ENCODE results near the gene CCDC137. TPM values are rescaled to one million over a fixed set of nuclear protein-coding genes. Genes with fewer than 3 reads are reported as not detected.

Gene CCDC137
- total RNA-seq, 4 donors from 2014 or later = 13.9 to 27.2 (median 17.0) TPM

DNA sequence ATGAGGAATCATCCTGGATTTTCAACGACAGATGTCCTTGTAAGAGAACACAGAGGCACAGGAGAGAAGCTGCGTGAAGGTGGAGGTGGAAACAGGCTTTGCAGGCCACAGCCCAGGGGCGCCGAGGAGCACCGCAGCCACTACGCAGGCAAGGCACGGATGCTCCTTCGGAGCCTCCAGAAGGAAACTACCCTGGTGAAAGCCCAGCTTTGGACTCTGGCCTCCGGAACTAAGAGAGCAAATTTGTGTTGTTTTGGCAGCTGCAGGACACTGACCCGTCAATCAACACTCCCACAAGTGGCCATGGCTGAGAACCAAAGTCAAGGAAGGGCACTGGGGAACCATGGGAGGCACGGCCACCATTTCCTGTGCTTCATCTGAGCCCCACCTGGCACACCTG is 13.6 kb downstream of the CCDC137 start:
- TF ChIP-seq, protein P1, sequence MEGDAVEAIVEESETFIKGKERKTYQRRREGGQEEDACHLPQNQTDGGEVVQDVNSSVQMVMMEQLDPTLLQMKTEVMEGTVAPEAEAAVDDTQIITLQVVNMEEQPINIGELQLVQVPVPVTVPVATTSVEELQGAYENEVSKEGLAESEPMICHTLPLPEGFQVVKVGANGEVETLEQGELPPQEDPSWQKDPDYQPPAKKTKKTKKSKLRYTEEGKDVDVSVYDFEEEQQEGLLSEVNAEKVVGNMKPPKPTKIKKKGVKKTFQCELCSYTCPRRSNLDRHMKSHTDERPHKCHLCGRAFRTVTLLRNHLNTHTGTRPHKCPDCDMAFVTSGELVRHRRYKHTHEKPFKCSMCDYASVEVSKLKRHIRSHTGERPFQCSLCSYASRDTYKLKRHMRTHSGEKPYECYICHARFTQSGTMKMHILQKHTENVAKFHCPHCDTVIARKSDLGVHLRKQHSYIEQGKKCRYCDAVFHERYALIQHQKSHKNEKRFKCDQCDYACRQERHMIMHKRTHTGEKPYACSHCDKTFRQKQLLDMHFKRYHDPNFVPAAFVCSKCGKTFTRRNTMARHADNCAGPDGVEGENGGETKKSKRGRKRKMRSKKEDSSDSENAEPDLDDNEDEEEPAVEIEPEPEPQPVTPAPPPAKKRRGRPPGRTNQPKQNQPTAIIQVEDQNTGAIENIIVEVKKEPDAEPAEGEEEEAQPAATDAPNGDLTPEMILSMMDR (IDR thresholded peaks at IDR 0.05) = no peak
- no peak for TF ChIP-seq POLR2A (IDR thresholded peaks at IDR 0.05)
- peak in 1 of 3 donors; percentile 45 for DNase-seq
- no peaks in the 10 kb centered on the region for H3K27me3 ChIP-seq
- H3K9me3 ChIP-seq = no peaks in the 10 kb centered on the region
- peaks cover 0 to 7% (median 0%) of the 10 kb centered on the region in 3 donors for H3K36me3 ChIP-seq
- H3K4me3 ChIP-seq = no peak overlapping the region
- H3K27ac ChIP-seq = no peak overlapping the region
- H3K4me1 ChIP-seq = peaks cover 0 to 18% (median 13%) of the 10 kb centered on the region in 4 donors

DNA sequence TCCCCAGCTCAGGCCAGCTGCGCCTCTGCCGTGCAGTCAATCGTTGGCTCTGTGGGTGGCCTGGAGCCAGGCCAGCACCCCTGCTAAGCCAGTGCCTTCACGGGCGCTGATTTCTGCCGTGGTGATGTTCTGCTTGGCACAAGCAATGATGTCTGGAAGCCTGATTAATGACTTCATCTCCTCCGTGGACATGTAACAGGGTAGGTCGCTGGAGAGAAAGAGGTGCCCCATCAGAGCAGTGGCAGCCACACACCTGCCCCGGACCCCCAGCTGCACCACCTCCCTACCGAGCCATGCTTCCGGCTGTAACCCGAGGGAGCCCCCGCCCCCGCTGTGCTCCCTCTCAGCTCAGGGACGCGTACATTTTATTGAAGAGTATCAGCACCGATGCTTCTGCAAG is 15.1 kb downstream of the CCDC137 start:
- Histone ChIP-seq H3K4me1 (peaks cover 0 to 26% (median 20%) of the 10 kb centered on the region in 4 donors), H3K27ac (no peak overlapping the region)

DNA sequence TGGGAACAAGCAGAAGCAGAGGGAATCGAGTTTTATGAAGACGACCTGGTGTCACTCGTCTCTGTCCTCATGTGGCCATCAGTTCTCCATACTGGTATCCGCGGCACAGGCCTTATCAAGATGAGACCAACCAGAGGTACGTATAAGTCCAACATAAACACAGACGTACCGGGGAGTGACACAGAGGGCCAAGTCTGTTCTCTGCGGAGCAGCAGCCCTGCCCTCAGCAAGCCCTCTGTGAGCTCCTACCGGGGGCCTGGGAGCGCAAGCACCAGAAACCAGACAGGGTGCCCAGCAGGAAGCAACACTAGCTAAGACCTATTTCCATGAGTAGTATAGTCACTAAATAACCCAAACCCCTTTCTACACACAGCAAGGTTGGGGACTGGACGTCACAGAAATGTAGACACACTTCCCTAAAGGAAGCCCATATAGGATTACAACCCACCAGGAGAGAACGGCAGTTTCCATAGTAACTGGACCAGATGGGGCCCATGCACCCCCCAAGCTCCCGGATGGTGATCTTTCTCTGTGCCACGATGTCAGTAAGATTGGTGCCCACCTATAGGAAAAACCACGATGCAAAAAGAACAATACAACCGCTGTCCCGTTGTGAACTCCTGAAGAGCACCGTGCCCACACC is 16.1 kb downstream of the CCDC137 start:
- Histone ChIP-seq H3K27me3 (no peaks in the 10 kb centered on the region), H3K9me3 (no peaks in the 10 kb centered on the region), H3K4me1 (peaks cover 0 to 26% (median 20%) of the 10 kb centered on the region in 4 donors), H3K36me3 (peaks cover 0 to 28% (median 0%) of the 10 kb centered on the region in 3 donors), H3K27ac (peak overlapping the region; percentile 80 to 89 (median 88)), H3K4me3 (peak overlapping the region; percentile 90 to 99 (median 97))
- DNase-seq = peak in 1 of 3 donors; percentile 37
- TF ChIP-seq, protein P1 (IDR thresholded peaks at IDR 0.05) = no peak
- TF ChIP-seq POLR2A (IDR thresholded peaks at IDR 0.05) = no peak

More for the DNA sequence above, 15.1 kb downstream of the CCDC137 start:
- DNase-seq = peak in 1 of 3 donors; percentile 44
- Histone ChIP-seq H3K9me3 (no peaks in the 10 kb centered on the region), H3K36me3 (peaks cover 0 to 18% (median 0%) of the 10 kb centered on the region in 3 donors), H3K4me3 (no peak overlapping the region), H3K27me3 (no peaks in the 10 kb centered on the region)
- TF ChIP-seq, protein P1 (IDR thresholded peaks at IDR 0.05) = no peak
- TF ChIP-seq POLR2A (IDR thresholded peaks at IDR 0.05) = no peak

DNA sequence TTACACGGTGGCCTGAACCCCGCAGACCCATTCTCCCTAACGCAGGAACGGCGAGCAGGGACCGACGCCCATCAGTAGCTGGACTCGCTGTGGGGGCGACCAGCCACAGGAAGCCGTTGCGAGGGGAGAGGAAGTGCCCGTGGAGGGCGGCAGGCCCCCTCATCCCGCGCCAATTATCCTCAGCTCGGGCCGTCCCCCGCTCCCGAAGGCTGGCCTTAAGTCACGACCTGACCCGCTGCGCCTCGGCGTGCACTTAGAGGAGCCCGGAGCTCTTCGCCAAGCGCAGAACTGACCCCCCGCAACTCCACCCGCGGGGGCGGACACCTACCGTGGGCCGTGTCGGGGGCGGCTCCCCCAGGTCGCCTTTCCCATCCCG is 16.7 kb downstream of the CCDC137 start:
- H3K4me3 ChIP-seq = peak overlapping the region; percentile 90 to 99 (median 97)
- H3K27ac ChIP-seq = peak overlapping the region; percentile 80 to 89 (median 88)
- no peak for TF ChIP-seq POLR2A (IDR thresholded peaks at IDR 0.05)
- TF ChIP-seq, protein P1 (IDR thresholded peaks at IDR 0.05) = no peak
- H3K36me3 ChIP-seq = peaks cover 0 to 33% (median 0%) of the 10 kb centered on the region in 3 donors
- H3K4me1 ChIP-seq = peaks cover 0 to 26% (median 20%) of the 10 kb centered on the region in 4 donors
- no peaks in the 10 kb centered on the region for H3K9me3 ChIP-seq
- DNase-seq = no peak
- H3K27me3 ChIP-seq = no peaks in the 10 kb centered on the region

DNA sequence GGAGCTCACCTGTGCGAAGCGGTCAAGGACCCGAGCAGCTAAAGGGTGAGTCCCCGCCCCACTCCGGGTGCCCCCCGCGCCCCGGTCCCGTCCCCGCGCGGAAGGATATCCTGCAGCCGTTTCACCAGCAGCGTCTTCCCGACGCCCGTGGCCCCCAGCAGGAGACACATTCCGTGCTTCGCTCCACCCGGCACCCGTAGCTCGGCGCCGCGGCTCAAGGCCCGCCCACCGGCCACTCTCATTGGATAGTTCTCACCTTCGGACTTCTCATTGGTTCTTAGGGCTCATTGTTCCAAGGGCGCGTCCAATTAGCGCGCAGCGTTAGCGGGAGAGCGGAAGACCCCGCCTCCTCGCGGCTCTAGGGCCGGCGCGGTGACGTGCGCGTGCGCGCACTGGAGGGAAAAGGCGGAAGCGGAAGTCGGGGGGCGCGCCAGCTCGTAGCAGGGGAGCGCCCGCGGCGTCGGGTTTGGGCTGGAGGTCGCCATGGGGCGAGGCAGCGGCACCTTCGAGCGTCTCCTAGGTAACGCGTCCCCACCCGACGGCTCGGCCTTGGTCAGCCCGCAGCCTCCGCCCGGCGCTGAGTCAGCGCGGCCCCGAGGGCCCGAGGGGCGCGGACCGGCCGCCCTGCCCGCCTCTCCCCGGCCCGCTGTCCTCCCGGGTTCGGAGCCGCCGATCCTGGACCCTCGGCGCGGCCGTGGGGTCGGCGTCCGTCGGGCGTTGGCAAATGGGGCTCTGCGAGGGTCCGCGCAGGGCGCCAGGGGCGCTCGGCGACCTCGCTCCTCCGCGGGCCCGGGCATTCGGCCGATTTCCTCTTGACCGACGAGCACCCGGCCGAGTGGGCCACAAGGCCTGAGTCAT is 17.3 kb downstream of the CCDC137 start, which contains the start of the genes ARL16 and HGS:
Gene ARL16 (minus strand): TSS at position 214 of the 858 bp plus-strand sequence. CDS start 44 bp downstream, at position 170.
Gene HGS (plus strand): TSS at position 428 of the 858 bp plus-strand sequence. CDS start 56 bp downstream, at position 484.
- peak; percentile 96 to 99 (median 98) for DNase-seq
- peaks cover 0 to 40% (median 0%) of the 10 kb centered on the region in 3 donors for H3K36me3 ChIP-seq
- H3K27me3 ChIP-seq = no peaks in the 10 kb centered on the region
- peak within 1 kb of the TSS; percentile 90 to 99 (median 97) for H3K4me3 ChIP-seq
- TF ChIP-seq POLR2A (IDR thresholded peaks at IDR 0.05) = peak; percentile 57 to 61
- TF ChIP-seq, protein P1 (IDR thresholded peaks at IDR 0.05) = no peak
- peaks cover 0 to 26% (median 20%) of the 10 kb centered on the region in 4 donors for H3K4me1 ChIP-seq
- H3K27ac ChIP-seq = peak within 1 kb of the TSS; percentile 88 to 89 (median 88)
- no peaks in the 10 kb centered on the region for H3K9me3 ChIP-seq
